HG03064 (cell line): ENCODE measurements around the gene ALDH1A1.

Experiments used
- ATAC-seq: cut with Tn5 transposase; IDR thresholded peaks from one replicate; pipeline ENCODE4 v1.9.1; 2021; ENCODE audit warnings: low read depth; ENCODE audit not compliant: unreplicated experiment

ALDH1A1 gene

GRCh38 chr9:72980183-72980582, 27.3 kb upstream of the ALDH1A1 start:
- no peak for ATAC-seq

GRCh38 chr9:72979405-72980100, 26.7 kb upstream of the ALDH1A1 start:
- ATAC-seq: no peak

GRCh38 chr9:72978744-72979143, 25.9 kb upstream of the ALDH1A1 start:
- no peak for ATAC-seq

- no peak for ATAC-seq
Observed at GRCh38 chr9:72977670-72978069, 24.8 kb upstream of the ALDH1A1 start.

GRCh38 chr9:72974501-72974900, 21.6 kb upstream of the ALDH1A1 start:
- no peak for ATAC-seq

- ATAC-seq: no peak
Observed at GRCh38 chr9:72972636-72973035, 19.8 kb upstream of the ALDH1A1 start.

GRCh38 chr9:72971411-72971810, 18.6 kb upstream of the ALDH1A1 start:
- no peak for ATAC-seq

- no peak for ATAC-seq
Observed at GRCh38 chr9:72960446-72960845, 7.6 kb upstream of the ALDH1A1 start.

- no peak for ATAC-seq
Observed at GRCh38 chr9:72958485-72959281, 5.8 kb upstream of the ALDH1A1 start.

- no peak for ATAC-seq
Observed at GRCh38 chr9:72955571-72955970, 2.7 kb upstream of the ALDH1A1 start.

- no peak for ATAC-seq
Observed at GRCh38 chr9:72955126-72955455, 2.2 kb upstream of the ALDH1A1 start.

- ATAC-seq: no peak
Observed at GRCh38 chr9:72954431-72955125, 1.7 kb upstream of the ALDH1A1 start.

- no peak for ATAC-seq
Observed at GRCh38 chr9:72952381-72952690, 517 bp downstream of the ALDH1A1 start.

- no peak for ATAC-seq
Observed at GRCh38 chr9:72951520-72952380, 1.1 kb downstream of the ALDH1A1 start.

GRCh38 chr9:72950875-72951442, 1.9 kb downstream of the ALDH1A1 start:
- no peak for ATAC-seq

GRCh38 chr9:72949918-72950325, 2.9 kb downstream of the ALDH1A1 start:
- no peak for ATAC-seq

- no peak for ATAC-seq
Observed at GRCh38 chr9:72949244-72949582, 3.6 kb downstream of the ALDH1A1 start.

- no peak for ATAC-seq
Observed at GRCh38 chr9:72948575-72949243, 4.1 kb downstream of the ALDH1A1 start.

- ATAC-seq: no peak
Observed at GRCh38 chr9:72947984-72948465, 4.8 kb downstream of the ALDH1A1 start.

- ATAC-seq: no peak
Observed at GRCh38 chr9:72946821-72947220, 6.0 kb downstream of the ALDH1A1 start.
